Fibroblast of lung (primary cell): ENCODE data around the gene ITPRID1. TPM values are rescaled to one million over a fixed set of nuclear protein-coding genes. Genes with fewer than 3 reads are reported as not detected.

Source experiments
- DNase-seq, 2 donors: peaks; one replicate each; pipeline versions ENCODE4 v3.0.0 to v3.0.0-alpha.2; 2010; ENCODE audit warnings: low read depth in 2 of 2
- H2AFZ ChIP-seq: 2 replicates; pipeline ENCODE4 v1.5.1; 2012; ENCODE audit warnings: low read length, control low read depth, inconsistent platforms
- H3K27ac ChIP-seq: 2 replicates; pipeline ENCODE4 v1.5.1; 2011; ENCODE audit warnings: low read length, control low read depth; ENCODE audit not compliant: insufficient read depth
- H3K27me3 ChIP-seq: 2 replicates; pipeline ENCODE4 v1.5.1; 2011; ENCODE audit warnings: mild to moderate bottlenecking, low read length; ENCODE audit not compliant: control insufficient read depth, insufficient read depth
- H3K36me3 ChIP-seq: 2 replicates; pipeline ENCODE4 v1.5.1; 2011; ENCODE audit warnings: low read length; ENCODE audit not compliant: control insufficient read depth, insufficient read depth
- H3K4me1 ChIP-seq: 2 replicates; pipeline ENCODE4 v1.5.1; 2011; ENCODE audit warnings: low read length; ENCODE audit not compliant: control insufficient read depth, insufficient read depth; ENCODE audit errors: extremely low read depth
- H3K4me2 ChIP-seq: 2 replicates; pipeline ENCODE4 v1.5.1; 2011; ENCODE audit warnings: low read length, control low read depth; ENCODE audit not compliant: insufficient read depth; ENCODE audit errors: extremely low read depth
- H3K4me3 ChIP-seq, 4 experiments: fragments of 200-600 bp in 1 of 4; sonication (generic) in 1 of 4; replicated peaks in 1 of 4; 2 replicates each; pipeline ENCODE4 v1.5.1; 2011 to 2016; ENCODE audit warnings: low read length in 4 of 4, low read depth in 3 of 4, mild to moderate bottlenecking in 3 of 4, control low read depth in 2 of 4, inconsistent platforms in 1 of 4, mixed read lengths in 1 of 4; ENCODE audit not compliant: insufficient read depth in 1 of 4; ENCODE audit errors: control extremely low read depth in 1 of 4
- H3K79me2 ChIP-seq: 2 replicates; pipeline ENCODE4 v1.5.1; 2012; ENCODE audit warnings: mild to moderate bottlenecking, low read length, inconsistent platforms; ENCODE audit not compliant: control insufficient read depth, insufficient read depth
- H3K9ac ChIP-seq: 2 replicates; pipeline ENCODE4 v1.5.1; 2011; ENCODE audit warnings: mild to moderate bottlenecking, low read length, control low read depth; ENCODE audit not compliant: insufficient read depth
- H3K9me3 ChIP-seq: 2 replicates; pipeline ENCODE4 v1.5.1; 2012; ENCODE audit warnings: low read depth, low read length; ENCODE audit not compliant: control insufficient read depth, insufficient read depth
- H4K20me1 ChIP-seq: 2 replicates; pipeline ENCODE4 v1.5.1; 2011; ENCODE audit warnings: low read length; ENCODE audit not compliant: control insufficient read depth, insufficient read depth; ENCODE audit errors: extremely low read depth
- CTCF ChIP-seq, 2 donors: IDR thresholded peaks in 1 of 2; conservative IDR thresholded peaks in 1 of 2; 1 replicate in 1 of 2; 2 replicates in 1 of 2; pipeline ENCODE4 v1.5.1; 2011 to 2012; ENCODE audit warnings: low read length in 2 of 2, control low read depth in 1 of 2, inconsistent platforms in 1 of 2, low read depth in 1 of 2, mild to moderate bottlenecking in 1 of 2
- EZH2 ChIP-seq: IDR thresholded peaks from 2 replicates; pipeline ENCODE4 v1.5.1; 2012; ENCODE audit warnings: low read length, control low read depth, mild to moderate bottlenecking; ENCODE audit errors: missing control alignments
- polyA plus RNA-seq, 2 donors: library from polyadenylated mRNA; depleted of rRNA in 1 of 2; stranded (reverse) in 1 of 2; unstranded in 1 of 2; fragments of >200 nt; gene quantifications; 2 replicates each; pipeline ENCODE4 v1.2.1, GENCODE V29; 2011 to 2012; ENCODE audit warnings: missing spikeins in 1 of 2
- total RNA-seq: library from RNA; depleted of rRNA; stranded (reverse); fragments of >200 nt; gene quantifications from 2 replicates; pipeline ENCODE4 v1.2.1, GENCODE V29; 2014

ITPRID1 gene
- total and polyA plus RNA-seq, 2 donors (not counting 1 experiment from before 2014, with no cell fraction given): not detected

- no peaks in the 10 kb centered on the region for H3K79me2 ChIP-seq
- no peak overlapping the region for H3K4me2 ChIP-seq
- no peak overlapping the region for H3K4me3 ChIP-seq
- no peak overlapping the region for H3K27ac ChIP-seq
- no peaks in the 10 kb centered on the region for H3K27me3 ChIP-seq
- no peak for DNase-seq
- no peak overlapping the region for H2AFZ ChIP-seq
- H3K9ac ChIP-seq: no peak overlapping the region
- no peaks in the 10 kb centered on the region for H4K20me1 ChIP-seq
- no peaks in the 10 kb centered on the region for H3K36me3 ChIP-seq
- TF ChIP-seq EZH2 (no peak), CTCF (conservative IDR thresholded peaks at IDR 0.05 in 1 of 2, IDR thresholded peaks at IDR 0.05 in 1 of 2; ENCODE audit: low read depth in 1 of 2, low read length in 2 of 2) (no peak)
- H3K4me1 ChIP-seq: no peaks in the 10 kb centered on the region
- H3K9me3 ChIP-seq: no peaks in the 10 kb centered on the region
Observed at GRCh38 chr7:31663072-31663471, 149.2 kb downstream of the ITPRID1 start.

GRCh38 chr7:31664890-31665289 lies 151.0 kb downstream of the ITPRID1 start:
- Histone ChIP-seq H3K79me2 (no peaks in the 10 kb centered on the region), H3K4me2 (no peak overlapping the region), H3K4me1 (no peaks in the 10 kb centered on the region), H3K27me3 (no peaks in the 10 kb centered on the region), H4K20me1 (no peaks in the 10 kb centered on the region), H3K27ac (no peak overlapping the region), H3K4me3 (no peak overlapping the region), H3K36me3 (no peaks in the 10 kb centered on the region), H2AFZ (no peak overlapping the region), H3K9ac (no peak overlapping the region), H3K9me3 (no peaks in the 10 kb centered on the region)
- TF ChIP-seq CTCF (conservative IDR thresholded peaks at IDR 0.05 in 1 of 2, IDR thresholded peaks at IDR 0.05 in 1 of 2; ENCODE audit: low read depth in 1 of 2, low read length in 2 of 2) (no peak), EZH2 (no peak)
- no peak for DNase-seq

- H3K36me3 ChIP-seq: no peaks in the 10 kb centered on the region
- no peak overlapping the region for H3K4me3 ChIP-seq
- no peaks in the 10 kb centered on the region for H3K27me3 ChIP-seq
- no peak overlapping the region for H3K4me2 ChIP-seq
- TF ChIP-seq EZH2: no peak
- no peak for TF ChIP-seq CTCF (conservative IDR thresholded peaks at IDR 0.05 in 1 of 2, IDR thresholded peaks at IDR 0.05 in 1 of 2; ENCODE audit: low read depth in 1 of 2, low read length in 2 of 2)
- DNase-seq: no peak
- no peaks in the 10 kb centered on the region for H3K4me1 ChIP-seq
- H3K79me2 ChIP-seq: no peaks in the 10 kb centered on the region
- no peak overlapping the region for H2AFZ ChIP-seq
- H3K27ac ChIP-seq: no peak overlapping the region
- H3K9me3 ChIP-seq: no peaks in the 10 kb centered on the region
- no peak overlapping the region for H3K9ac ChIP-seq
- H4K20me1 ChIP-seq: no peaks in the 10 kb centered on the region
Observed at GRCh38 chr7:31665546-31665945, 151.7 kb downstream of the ITPRID1 start.
